ENCODE results near the gene DPP10.

DNA sequence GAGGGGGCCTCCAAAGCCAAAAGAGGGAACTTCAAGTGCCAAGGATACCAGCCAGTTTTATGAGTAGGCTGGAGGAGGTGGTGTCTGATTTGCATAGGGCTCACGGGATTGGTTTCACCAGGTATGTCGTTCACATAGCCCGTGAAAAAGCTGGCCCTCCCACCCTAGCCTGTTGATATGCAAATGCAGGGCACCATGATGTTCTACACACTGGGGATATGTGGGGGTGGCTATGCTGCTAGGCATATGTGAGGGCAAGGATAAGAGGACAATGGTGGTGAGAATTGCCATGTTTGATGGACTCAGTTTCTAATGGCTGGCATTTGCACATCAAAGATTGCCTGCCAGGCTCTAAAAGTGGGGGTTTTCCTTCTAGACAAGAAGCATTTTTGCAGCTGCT lies 378.6 kb downstream of the DPP10 start:
- TF ChIP-seq, protein P1, sequence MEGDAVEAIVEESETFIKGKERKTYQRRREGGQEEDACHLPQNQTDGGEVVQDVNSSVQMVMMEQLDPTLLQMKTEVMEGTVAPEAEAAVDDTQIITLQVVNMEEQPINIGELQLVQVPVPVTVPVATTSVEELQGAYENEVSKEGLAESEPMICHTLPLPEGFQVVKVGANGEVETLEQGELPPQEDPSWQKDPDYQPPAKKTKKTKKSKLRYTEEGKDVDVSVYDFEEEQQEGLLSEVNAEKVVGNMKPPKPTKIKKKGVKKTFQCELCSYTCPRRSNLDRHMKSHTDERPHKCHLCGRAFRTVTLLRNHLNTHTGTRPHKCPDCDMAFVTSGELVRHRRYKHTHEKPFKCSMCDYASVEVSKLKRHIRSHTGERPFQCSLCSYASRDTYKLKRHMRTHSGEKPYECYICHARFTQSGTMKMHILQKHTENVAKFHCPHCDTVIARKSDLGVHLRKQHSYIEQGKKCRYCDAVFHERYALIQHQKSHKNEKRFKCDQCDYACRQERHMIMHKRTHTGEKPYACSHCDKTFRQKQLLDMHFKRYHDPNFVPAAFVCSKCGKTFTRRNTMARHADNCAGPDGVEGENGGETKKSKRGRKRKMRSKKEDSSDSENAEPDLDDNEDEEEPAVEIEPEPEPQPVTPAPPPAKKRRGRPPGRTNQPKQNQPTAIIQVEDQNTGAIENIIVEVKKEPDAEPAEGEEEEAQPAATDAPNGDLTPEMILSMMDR (IDR thresholded peaks at IDR 0.05; ENCODE audit: insufficient read depth, low read depth, low read length) = no peak
- no peak for TF ChIP-seq EZH2 (IDR thresholded peaks at IDR 0.05; ENCODE audit: insufficient read depth, low read length)
